Measurements from ENCODE around the gene LAMA3.

GRCh38 chr18:23939366-23939765 is 250.1 kb downstream of the LAMA3 start:
- no peak for TF ChIP-seq RCOR1 (IDR thresholded peaks at IDR 0.05; ENCODE audit: low read length)
- no peak for TF ChIP-seq POLR2AphosphoS5 (IDR thresholded peaks at IDR 0.05; ENCODE audit: low read depth, low read length)

Data from SK-N-SH (cell line).